Spleen (tissue), 7 donors: Measurements from ENCODE around the gene MRO.
A peak's percentile ranks its signal among the peaks of the same experiment; 100 is the strongest.

Experiments
- CTCF ChIP-seq, 11 experiments: fragments of 200-600 bp in 7 of 11; fragments of 450-650 bp in 4 of 11; sonication (generic) in 4 of 11; IDR thresholded peaks in 8 of 11; conservative IDR thresholded peaks in 3 of 11; 1 replicate in 7 of 11; 2 replicates in 4 of 11; pipeline versions ENCODE4 v1.4.0 to v1.8.0; 2016 to 2021; ENCODE audit warnings: antibody characterized with exemption in 11 of 11, inconsistent platforms in 4 of 11, mild to moderate bottlenecking in 1 of 11
- POLR2A ChIP-seq, 3 donors: fragments of 450-650 bp; IDR thresholded peaks; one replicate each; pipeline ENCODE4 v1.5.1; 2017; ENCODE audit warnings: antibody characterized with exemption in 3 of 3, mild to moderate bottlenecking in 1 of 3
- POLR2AphosphoS5 ChIP-seq, 3 donors: sonication (generic); formaldehyde crosslinking; IDR thresholded peaks; one replicate each; pipeline ENCODE4 v1.5.1; 2017; ENCODE audit warnings: antibody characterized with exemption in 3 of 3
- donor health status: DM: no; HTN: no; CAD: no; lungs with moderate emphysema.
- donor health status: DM: no; HTN: no; CAD: no.
- donor health status: DM: no; HTN: no; CAD: no.

GRCh38 chr18:50830544-50830943 is 10.7 kb upstream of the MRO start:
- TF ChIP-seq POLR2AphosphoS5 (IDR thresholded peaks at IDR 0.05), result peak in 1 of 3 donors; percentile 59
- no peak for TF ChIP-seq CTCF (IDR thresholded peaks at IDR 0.05 in 8 of 11, conservative IDR thresholded peaks at IDR 0.05 in 3 of 11)
- no peak for TF ChIP-seq POLR2A (IDR thresholded peaks at IDR 0.05)
